ENCODE data around the gene TULP1.

Gene TULP1

DNA sequence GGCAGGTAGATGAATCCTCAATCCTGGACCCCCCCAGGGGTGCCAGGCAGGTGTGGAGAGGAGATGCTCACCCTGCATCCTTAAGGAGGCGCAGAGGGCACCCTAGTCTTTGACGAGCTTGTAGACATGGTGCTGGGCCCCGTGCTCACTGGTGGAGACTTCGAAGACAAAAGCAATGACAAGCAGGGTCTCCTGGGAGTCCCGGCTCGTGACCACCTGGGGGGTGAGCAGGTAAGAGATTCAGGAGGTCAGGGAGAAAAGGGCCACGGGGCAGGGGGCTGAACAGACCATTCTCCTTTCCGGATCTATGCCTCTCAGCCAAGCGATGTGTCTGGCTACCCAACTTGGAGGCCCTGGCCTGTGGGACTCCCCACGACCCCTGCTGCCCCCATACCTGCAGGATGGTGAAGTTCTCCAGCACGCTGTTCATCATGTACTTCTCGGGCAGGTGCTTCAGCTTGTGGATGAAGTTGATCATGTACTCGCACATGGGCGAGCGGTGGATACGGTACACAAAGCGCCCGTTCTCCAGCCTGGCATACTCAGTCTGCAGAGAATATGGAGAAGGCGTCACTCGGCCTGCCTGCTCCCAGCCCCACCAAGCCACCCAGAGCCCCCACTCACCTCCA, 37.6 kb downstream of the TULP1 start:
- TF ChIP-seq TEAD4 (IDR thresholded peaks at IDR 0.05) (no peak), FOXM1 (IDR thresholded peaks at IDR 0.05; ENCODE audit: borderline replicate concordance, low read depth) (no peak), RAD21 (IDR thresholded peaks at IDR 0.05; ENCODE audit: low read depth) (no peak), ZBTB7A (IDR thresholded peaks at IDR 0.05; ENCODE audit: low read depth) (no peak), EGR1 (IDR thresholded peaks at IDR 0.05) (no peak)
- TF ChIP-seq, protein P1, sequence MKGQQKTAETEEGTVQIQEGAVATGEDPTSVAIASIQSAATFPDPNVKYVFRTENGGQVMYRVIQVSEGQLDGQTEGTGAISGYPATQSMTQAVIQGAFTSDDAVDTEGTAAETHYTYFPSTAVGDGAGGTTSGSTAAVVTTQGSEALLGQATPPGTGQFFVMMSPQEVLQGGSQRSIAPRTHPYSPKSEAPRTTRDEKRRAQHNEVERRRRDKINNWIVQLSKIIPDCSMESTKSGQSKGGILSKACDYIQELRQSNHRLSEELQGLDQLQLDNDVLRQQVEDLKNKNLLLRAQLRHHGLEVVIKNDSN (IDR thresholded peaks at IDR 0.05), result no peak
- TF ChIP-seq, protein P2, sequence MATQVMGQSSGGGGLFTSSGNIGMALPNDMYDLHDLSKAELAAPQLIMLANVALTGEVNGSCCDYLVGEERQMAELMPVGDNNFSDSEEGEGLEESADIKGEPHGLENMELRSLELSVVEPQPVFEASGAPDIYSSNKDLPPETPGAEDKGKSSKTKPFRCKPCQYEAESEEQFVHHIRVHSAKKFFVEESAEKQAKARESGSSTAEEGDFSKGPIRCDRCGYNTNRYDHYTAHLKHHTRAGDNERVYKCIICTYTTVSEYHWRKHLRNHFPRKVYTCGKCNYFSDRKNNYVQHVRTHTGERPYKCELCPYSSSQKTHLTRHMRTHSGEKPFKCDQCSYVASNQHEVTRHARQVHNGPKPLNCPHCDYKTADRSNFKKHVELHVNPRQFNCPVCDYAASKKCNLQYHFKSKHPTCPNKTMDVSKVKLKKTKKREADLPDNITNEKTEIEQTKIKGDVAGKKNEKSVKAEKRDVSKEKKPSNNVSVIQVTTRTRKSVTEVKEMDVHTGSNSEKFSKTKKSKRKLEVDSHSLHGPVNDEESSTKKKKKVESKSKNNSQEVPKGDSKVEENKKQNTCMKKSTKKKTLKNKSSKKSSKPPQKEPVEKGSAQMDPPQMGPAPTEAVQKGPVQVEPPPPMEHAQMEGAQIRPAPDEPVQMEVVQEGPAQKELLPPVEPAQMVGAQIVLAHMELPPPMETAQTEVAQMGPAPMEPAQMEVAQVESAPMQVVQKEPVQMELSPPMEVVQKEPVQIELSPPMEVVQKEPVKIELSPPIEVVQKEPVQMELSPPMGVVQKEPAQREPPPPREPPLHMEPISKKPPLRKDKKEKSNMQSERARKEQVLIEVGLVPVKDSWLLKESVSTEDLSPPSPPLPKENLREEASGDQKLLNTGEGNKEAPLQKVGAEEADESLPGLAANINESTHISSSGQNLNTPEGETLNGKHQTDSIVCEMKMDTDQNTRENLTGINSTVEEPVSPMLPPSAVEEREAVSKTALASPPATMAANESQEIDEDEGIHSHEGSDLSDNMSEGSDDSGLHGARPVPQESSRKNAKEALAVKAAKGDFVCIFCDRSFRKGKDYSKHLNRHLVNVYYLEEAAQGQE (IDR thresholded peaks at IDR 0.05; ENCODE audit: low read depth), result no peak

DNA sequence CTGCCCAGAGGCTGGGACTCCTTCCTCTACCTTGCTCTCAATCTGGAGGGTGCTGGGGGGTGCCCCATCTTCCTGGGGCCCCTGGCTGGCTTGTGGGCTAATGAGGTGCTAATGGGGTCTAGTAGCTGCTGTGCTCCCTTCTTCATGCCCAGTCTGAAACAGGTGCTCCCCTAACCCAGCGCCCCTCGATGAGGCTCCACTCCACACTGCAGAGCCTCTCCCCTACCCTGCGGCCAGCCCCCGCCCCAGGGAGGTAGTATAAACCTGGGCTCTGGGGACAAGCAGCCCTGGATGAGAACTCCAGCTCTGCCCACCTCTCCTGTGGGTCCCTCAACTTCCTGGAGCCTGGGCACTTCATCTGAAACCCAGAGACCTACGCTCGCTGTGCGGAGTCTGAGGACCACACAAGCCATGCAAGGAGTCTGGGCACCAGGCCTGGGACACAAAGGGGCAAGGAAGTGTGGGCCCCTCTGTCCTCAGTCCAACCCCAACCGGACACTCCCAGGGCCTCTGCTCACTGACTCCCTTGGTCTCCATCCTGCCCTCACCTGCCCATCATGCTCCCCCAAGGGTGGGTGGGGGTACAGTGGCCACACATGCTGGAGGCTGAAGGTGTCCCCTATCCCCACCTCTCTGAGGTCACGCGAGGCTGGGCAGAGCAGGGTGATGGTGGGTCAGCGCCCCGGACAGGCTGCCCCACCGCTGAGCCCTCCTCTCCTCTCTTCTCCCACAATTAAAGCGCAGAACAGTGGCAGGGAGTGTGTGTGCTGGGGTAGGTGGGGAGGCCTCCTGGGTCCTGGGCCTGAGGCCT, 38.4 kb downstream of the TULP1 start:
- no peak for TF ChIP-seq ZBTB7A (IDR thresholded peaks at IDR 0.05; ENCODE audit: low read depth)
- TF ChIP-seq CREB1 (IDR thresholded peaks at IDR 0.05; ENCODE audit: low read depth), result no peak
- TF ChIP-seq NFIC (IDR thresholded peaks at IDR 0.05), result no peak
- TF ChIP-seq, protein P3, sequence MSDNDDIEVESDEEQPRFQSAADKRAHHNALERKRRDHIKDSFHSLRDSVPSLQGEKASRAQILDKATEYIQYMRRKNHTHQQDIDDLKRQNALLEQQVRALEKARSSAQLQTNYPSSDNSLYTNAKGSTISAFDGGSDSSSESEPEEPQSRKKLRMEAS (IDR thresholded peaks at IDR 0.05), result no peak
- no peak for TF ChIP-seq EGR1 (IDR thresholded peaks at IDR 0.05)
- no peak for TF ChIP-seq RAD21 (IDR thresholded peaks at IDR 0.05; ENCODE audit: low read depth)
- TF ChIP-seq FOXM1 (IDR thresholded peaks at IDR 0.05; ENCODE audit: borderline replicate concordance, low read depth), result no peak
- TF ChIP-seq EP300 (IDR thresholded peaks at IDR 0.05; ENCODE audit: borderline replicate concordance), result no peak
- TF ChIP-seq TCF12 (IDR thresholded peaks at IDR 0.05; ENCODE audit: low read depth), result no peak
- TF ChIP-seq CEBPB (IDR thresholded peaks at IDR 0.05), result no peak
- TF ChIP-seq, protein P2 (IDR thresholded peaks at IDR 0.05; ENCODE audit: low read depth), result no peak
- no peak for TF ChIP-seq YY1 (IDR thresholded peaks at IDR 0.05; ENCODE audit: low read depth)
- no peak for TF ChIP-seq TEAD4 (IDR thresholded peaks at IDR 0.05)
- no peak for TF ChIP-seq TAF1 (IDR thresholded peaks at IDR 0.05; ENCODE audit: low read depth)
- TF ChIP-seq, protein P1 (IDR thresholded peaks at IDR 0.05), result no peak

DNA sequence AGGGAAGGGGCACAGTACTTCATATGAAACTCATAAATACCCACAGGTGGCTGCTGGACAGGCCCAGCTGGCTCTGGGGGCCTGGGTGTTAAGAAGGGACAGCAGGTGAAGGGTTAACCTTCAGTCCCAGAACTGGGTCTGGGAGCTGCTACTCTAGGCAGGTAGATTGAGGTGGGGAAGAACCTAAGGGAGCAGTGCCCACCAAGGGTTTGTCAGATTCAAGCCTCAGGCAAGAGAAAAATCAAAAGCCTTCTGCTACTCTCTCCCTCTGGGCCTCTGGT, 38.9 kb downstream of the TULP1 start:
- TF ChIP-seq ZBTB7A (IDR thresholded peaks at IDR 0.05; ENCODE audit: low read depth), result no peak
- TF ChIP-seq FOXM1 (IDR thresholded peaks at IDR 0.05; ENCODE audit: borderline replicate concordance, low read depth), result no peak
- no peak for TF ChIP-seq TAF1 (IDR thresholded peaks at IDR 0.05; ENCODE audit: low read depth)
- TF ChIP-seq EGR1 (IDR thresholded peaks at IDR 0.05), result no peak
- no peak for TF ChIP-seq TCF12 (IDR thresholded peaks at IDR 0.05; ENCODE audit: low read depth)
- TF ChIP-seq, protein P2 (IDR thresholded peaks at IDR 0.05; ENCODE audit: low read depth), result no peak
- no peak for TF ChIP-seq TEAD4 (IDR thresholded peaks at IDR 0.05)
- no peak for TF ChIP-seq CEBPB (IDR thresholded peaks at IDR 0.05)
- TF ChIP-seq, protein P3 (IDR thresholded peaks at IDR 0.05), result no peak
- TF ChIP-seq, protein P1 (IDR thresholded peaks at IDR 0.05), result no peak

Data from Ishikawa (cell line).